Heart left ventricle (tissue), 16 donors: ENCODE measurements around the gene RAB3A. TPM values are rescaled to one million over a fixed set of nuclear protein-coding genes. Genes with fewer than 3 reads are reported as not detected.

Experiments
- ATAC-seq, 4 donors: fragments of 200-7000 bp; cut with Tn5 transposase; one replicate each; pipeline ENCODE4 v1.9.1; 2020 to 2022; ENCODE audit warnings: moderate library complexity in 4 of 4, mild to moderate bottlenecking in 3 of 4, moderate number of reproducible peaks in 1 of 4
- DNase-seq, 5 donors: peaks; one replicate each; pipeline ENCODE4 v3.0.0-alpha.2; 2020
- H3K27ac ChIP-seq, 12 donors: fragments of 200-600 bp; sonication (generic) in 4 of 12; one replicate each; pipeline versions ENCODE4 v1.5.0 to v1.8.0; 2016 to 2022; ENCODE audit warnings: mild to moderate bottlenecking in 2 of 12
- H3K27me3 ChIP-seq, 9 donors: fragments of 200-600 bp; sonication (generic) in 2 of 9; one replicate each; pipeline versions ENCODE4 v1.5.1 to v1.8.0; 2016 to 2022; ENCODE audit warnings: mild to moderate bottlenecking in 3 of 9
- H3K36me3 ChIP-seq, 9 donors: fragments of 200-600 bp; sonication (generic) in 2 of 9; one replicate each; pipeline versions ENCODE4 v1.5.0 to v1.8.0; 2018 to 2022; ENCODE audit warnings: mild to moderate bottlenecking in 2 of 9
- H3K4me1 ChIP-seq, 12 donors: fragments of 200-600 bp; sonication (generic) in 4 of 12; one replicate each; pipeline versions ENCODE4 v1.5.0 to v1.8.0; 2016 to 2022; ENCODE audit warnings: mild to moderate bottlenecking in 3 of 12
- H3K4me3 ChIP-seq, 12 donors: fragments of 200-600 bp; sonication (generic) in 4 of 12; one replicate each; pipeline versions ENCODE4 v1.5.0 to v1.8.0; 2017 to 2022; ENCODE audit warnings: mild to moderate bottlenecking in 9 of 12, moderate library complexity in 4 of 12
- H3K9me3 ChIP-seq, 12 donors: fragments of 200-600 bp; sonication (generic) in 4 of 12; one replicate each; pipeline versions ENCODE4 v1.5.0 to v1.8.0; 2016 to 2022; ENCODE audit warnings: mild to moderate bottlenecking in 1 of 12
- POLR2A ChIP-seq, 2 donors: fragments of 450-650 bp; IDR thresholded peaks; one replicate each; pipeline ENCODE4 v1.6.1; 2017; ENCODE audit warnings: antibody characterized with exemption in 2 of 2, mild to moderate bottlenecking in 2 of 2, moderate library complexity in 2 of 2
- WGBS, 4 donors: extraction: QIAGEN DNeasy Blood & Tissue Kit in 2 of 4; methylation state at CpG; one replicate each; pipeline versions ENCODE4 v1.1.5 to v1.1.7; 2013 to 2018; 5-methylcytosine and 5-hydroxymethylcytosine counted together
- intact Hi-C, 10 donors: fragments of 100-400 bp; cut with DNase I; formaldehyde crosslinking; loops; one replicate each; pipeline versions ENCODE4 v1.11.1 to v1.14.2; 2022
- polyA plus RNA-seq, 2 donors: library from polyadenylated mRNA; stranded (reverse); fragments of 200-250 nt; gene quantifications; one replicate each; pipeline ENCODE4 v1.2.3, GENCODE V29; 2013
- total RNA-seq, 9 donors: library from RNA; depleted of rRNA in 2 of 9; stranded (reverse); fragments of >200 nt in 2 of 9; fragmentation: NEBNext Ultra II Directional in 3 of 9; extraction: Animal tissue kit (Norgen Biotek cat#: 25700) in 3 of 9; gene quantifications; one replicate each; pipeline versions ENCODE4 v1.1.0 to v1.2.4, GENCODE V29; 2016 to 2023
- TF ChIP-seq, protein P1 (sequence below), 12 donors: fragments of 200-600 bp; sonication (generic) in 4 of 12; IDR thresholded peaks; one replicate each; pipeline versions ENCODE4 v1.5.0 to v1.8.0; 2018 to 2022; ENCODE audit warnings: antibody characterized with exemption in 12 of 12, mild to moderate bottlenecking in 5 of 12
- donor health status: ischemic (EF 13 %, LVEDD 7.1; RV severe dilation, severe dysfunction).
- donor health status: healthy with polysubstance abuse.
- donor health status: DM: no; HTN: yes; CAD: no.
- donor health status: DM: no; HTN: no; CAD: no.
- donor health status: ischemic (EF 25% LVEDD 6.9; RV normal size, moderate dysfunction).
- donor health status: ischemic (EF 25% LVEDD 5.7; RV mildly dilated, moderate dysfunction).
- donor health status: healthy.
- donor health status: DM: yes; HTN: yes; CAD: no.
- donor health status: ischemic (EF 35%, LVEDD 5.7; RV mildly dilated, moderate dysfunction).
- donor health status: nonischemic (EF 11% LVEDD 7.7; RV severe dilation, severe dysfunction).
- donor health status: DM: yes; HTN: yes; CAD: no.
- donor health status: PGD.
- donor health status: ischemic (EF 29% LVEDD 5.4; RV normal size, mild dysfunction).
- donor health status: nonischemic (EF 23%, LVEDD 6.1; RV moderate dilation, normal function).

Gene RAB3A
- total and polyA plus RNA-seq, 11 donors = 6.9 to 39.2 (median 24.0) TPM

DNA sequence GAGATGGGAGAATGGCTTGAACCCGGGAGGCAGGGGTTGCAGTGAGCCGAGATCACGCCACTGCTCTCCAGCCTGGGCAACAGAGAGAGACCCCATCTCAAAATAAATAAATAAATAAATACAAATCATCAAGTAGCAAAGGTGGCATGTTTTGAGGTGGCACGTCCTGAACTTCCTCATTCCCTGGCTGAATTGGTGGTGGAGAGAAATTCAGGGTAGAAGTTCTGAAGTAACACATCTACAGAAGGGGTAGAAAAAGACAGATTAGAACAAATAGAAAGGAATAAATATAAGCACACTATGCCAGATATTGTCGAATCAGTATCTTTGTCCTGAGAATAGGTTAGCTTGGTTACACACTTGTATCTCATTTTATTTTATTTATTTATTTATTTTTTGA lies 23.9 kb downstream of the RAB3A start:
- Histone ChIP-seq H3K27me3 (no peaks in the 10 kb centered on the region), H3K9me3 (no peaks in the 10 kb centered on the region), H3K4me3 (no peak overlapping the region), H3K27ac (peak overlapping the region in 1 of 12 donors; percentile 86), H3K4me1 (peaks cover 0 to 38% (median 0%) of the 10 kb centered on the region in 12 donors), H3K36me3 (peaks cover 0 to 40% (median 0%) of the 10 kb centered on the region in 9 donors)
- ATAC-seq (no peak), DNase-seq (no peak)
- intact Hi-C loops = no loop called here
- no peak for TF ChIP-seq POLR2A (IDR thresholded peaks at IDR 0.05)
- TF ChIP-seq, protein P1, sequence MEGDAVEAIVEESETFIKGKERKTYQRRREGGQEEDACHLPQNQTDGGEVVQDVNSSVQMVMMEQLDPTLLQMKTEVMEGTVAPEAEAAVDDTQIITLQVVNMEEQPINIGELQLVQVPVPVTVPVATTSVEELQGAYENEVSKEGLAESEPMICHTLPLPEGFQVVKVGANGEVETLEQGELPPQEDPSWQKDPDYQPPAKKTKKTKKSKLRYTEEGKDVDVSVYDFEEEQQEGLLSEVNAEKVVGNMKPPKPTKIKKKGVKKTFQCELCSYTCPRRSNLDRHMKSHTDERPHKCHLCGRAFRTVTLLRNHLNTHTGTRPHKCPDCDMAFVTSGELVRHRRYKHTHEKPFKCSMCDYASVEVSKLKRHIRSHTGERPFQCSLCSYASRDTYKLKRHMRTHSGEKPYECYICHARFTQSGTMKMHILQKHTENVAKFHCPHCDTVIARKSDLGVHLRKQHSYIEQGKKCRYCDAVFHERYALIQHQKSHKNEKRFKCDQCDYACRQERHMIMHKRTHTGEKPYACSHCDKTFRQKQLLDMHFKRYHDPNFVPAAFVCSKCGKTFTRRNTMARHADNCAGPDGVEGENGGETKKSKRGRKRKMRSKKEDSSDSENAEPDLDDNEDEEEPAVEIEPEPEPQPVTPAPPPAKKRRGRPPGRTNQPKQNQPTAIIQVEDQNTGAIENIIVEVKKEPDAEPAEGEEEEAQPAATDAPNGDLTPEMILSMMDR (IDR thresholded peaks at IDR 0.05) = no peak
- WGBS, 4 donors = 89 to 93% (median 91%) methylated on average over 5 of the region's 5 CpGs

DNA sequence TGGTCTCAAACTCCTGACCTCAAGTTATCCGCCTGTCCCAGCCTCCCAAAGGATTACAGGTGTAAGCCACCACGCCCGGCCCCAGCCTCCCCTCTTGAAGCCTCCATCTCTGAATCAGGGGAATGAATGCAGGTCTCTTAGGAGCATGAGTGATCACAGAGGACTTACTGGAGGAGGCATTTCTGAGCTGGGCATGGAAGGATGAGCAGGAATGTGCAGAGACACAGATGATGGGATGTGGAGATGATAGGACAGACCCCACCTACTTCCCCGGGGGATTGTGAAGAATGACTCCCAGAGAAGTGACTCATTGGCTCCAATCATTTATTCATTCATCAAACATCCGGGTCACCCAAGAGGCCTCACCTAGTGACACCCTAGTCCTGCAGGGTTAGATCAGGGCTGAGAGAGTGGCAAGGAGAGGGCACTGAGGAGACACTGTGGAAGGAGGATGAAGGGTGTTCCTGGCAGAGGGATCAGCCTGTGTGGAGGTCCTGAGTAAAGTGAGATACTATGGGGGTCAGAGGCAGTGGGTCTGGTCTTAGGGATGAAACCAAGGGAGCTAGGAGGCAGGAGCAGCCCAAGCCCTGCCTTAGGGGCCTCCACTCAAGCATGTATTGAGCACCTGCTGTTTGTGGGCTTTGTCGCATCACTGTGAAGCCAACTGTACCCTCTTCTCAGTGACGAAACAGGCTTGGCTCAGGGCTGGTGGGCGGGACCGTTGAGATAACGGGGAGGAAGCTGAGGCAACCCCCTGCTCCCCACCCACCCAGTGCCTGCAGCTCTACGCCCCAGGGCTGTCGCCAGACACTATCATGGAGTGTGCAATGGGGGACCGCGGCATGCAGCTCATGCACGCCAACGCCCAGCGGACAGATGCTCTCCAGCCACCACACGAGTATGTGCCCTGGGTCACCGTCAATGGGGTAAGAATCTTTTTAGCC lies 27.2 kb downstream of the RAB3A start:
- WGBS, 4 donors = 81 to 91% (median 86%) methylated on average over 14 to 19 of the region's 19 CpGs
- Histone ChIP-seq H3K9me3 (no peaks in the 10 kb centered on the region), H3K4me1 (peaks cover 0 to 65% (median 14%) of the 10 kb centered on the region in 12 donors), H3K36me3 (peaks cover 0 to 42% (median 0%) of the 10 kb centered on the region in 9 donors), H3K4me3 (peak overlapping the region in 1 of 12 donors; percentile 88), H3K27ac (peak overlapping the region in 1 of 12 donors; percentile 95), H3K27me3 (no peaks in the 10 kb centered on the region)
- intact Hi-C loops = no loop called here
- ATAC-seq = no peak
- DNase-seq = no peak
- TF ChIP-seq, protein P1 (IDR thresholded peaks at IDR 0.05) = no peak
- TF ChIP-seq POLR2A (IDR thresholded peaks at IDR 0.05) = no peak

DNA sequence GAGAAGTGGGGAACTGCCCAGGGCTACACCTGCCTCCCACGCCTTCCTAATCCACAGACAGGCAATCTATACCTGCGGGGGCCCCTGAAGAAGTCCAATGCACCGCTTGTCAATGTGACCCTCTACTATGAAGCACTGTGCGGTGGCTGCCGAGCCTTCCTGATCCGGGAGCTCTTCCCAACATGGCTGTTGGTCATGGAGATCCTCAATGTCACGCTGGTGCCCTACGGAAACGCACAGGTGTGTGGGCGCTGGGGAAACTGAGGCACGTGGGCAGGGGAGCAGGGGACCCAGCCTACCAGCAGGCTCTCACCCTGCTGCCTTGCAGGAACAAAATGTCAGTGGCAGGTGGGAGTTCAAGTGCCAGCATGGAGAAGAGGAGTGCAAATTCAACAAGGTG lies 28.9 kb downstream of the RAB3A start:
- H3K4me3 ChIP-seq = peak overlapping the region in 8 of 12 donors; percentile 61 to 90 (median 73)
- 88 to 97% (median 89%) methylated on average over 3 to 11 of the region's 11 CpGs for WGBS, 4 donors

More for the DNA sequence above, 28.9 kb downstream of the RAB3A start:
- no peak for DNase-seq
- Histone ChIP-seq H3K27ac (peak overlapping the region in 1 of 12 donors; percentile 95), H3K36me3 (peaks cover 0 to 42% (median 0%) of the 10 kb centered on the region in 9 donors), H3K4me1 (peaks cover 0 to 73% (median 20%) of the 10 kb centered on the region in 12 donors), H3K9me3 (no peaks in the 10 kb centered on the region), H3K27me3 (no peaks in the 10 kb centered on the region)
- ATAC-seq = no peak
- intact Hi-C loops = loop anchor here in 1 of 10 donors (5.0 kb wide), 1 partner anchor 63 kb away; no protein-coding TSS in a partner anchor
- TF ChIP-seq, protein P1 (IDR thresholded peaks at IDR 0.05) = no peak
- TF ChIP-seq POLR2A (IDR thresholded peaks at IDR 0.05) = no peak
